Stimulated activated CD4-positive, alpha-beta T cell treated with anti-CD3 and anti-CD28 coated beads, Interleukin-1b, Interleukin-23, amount 100 ng/mL, for 4 hours (primary cell): ENCODE measurements around the gene MAB21L2.

ENCODE experiments used
- DNase-seq, 2 donors: peaks; one replicate each; pipeline ENCODE4 v3.0.0-alpha.2; 2020; ENCODE audit warnings: low read depth in 2 of 2

Gene MAB21L2

GRCh38 chr4:150577796-150578195 is 4.2 kb upstream of the MAB21L2 start:
- no peak for DNase-seq

DNA sequence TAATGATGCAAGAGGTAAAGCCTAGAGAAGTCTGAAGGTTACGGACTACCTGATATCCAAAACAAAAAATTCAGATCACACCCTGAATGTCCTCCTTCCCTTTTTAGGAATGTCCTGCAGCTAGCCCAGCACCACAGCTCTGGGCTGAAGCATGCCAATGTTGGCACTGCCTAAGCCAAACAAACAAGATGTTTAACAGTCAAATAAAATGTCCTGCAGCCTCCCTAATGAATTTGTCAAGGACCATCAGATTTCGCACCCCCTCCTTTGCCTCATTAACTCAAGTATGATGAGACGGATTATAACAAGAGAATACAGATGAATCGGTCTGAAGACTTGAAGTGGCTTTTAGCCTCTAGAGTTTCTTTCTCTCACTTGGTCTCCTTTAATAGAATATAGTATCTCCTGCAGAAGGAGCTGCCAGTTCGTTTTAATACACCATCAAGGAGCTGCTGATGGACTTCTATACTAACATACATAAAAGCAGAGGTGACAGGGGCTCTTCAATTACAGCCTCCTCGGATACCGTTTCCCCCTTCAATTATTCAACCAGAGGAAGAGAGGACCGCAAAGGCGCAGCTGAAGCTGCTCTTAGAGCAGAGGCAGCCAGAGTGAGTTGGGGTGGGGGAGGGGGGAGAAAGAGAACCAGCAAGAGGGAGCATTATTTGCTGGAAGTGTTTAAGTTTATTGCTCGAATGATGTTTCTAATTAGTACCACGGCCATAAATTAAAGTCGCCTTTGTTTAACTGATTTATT is 3.0 kb upstream of the MAB21L2 start:
- no peak for DNase-seq

DNA sequence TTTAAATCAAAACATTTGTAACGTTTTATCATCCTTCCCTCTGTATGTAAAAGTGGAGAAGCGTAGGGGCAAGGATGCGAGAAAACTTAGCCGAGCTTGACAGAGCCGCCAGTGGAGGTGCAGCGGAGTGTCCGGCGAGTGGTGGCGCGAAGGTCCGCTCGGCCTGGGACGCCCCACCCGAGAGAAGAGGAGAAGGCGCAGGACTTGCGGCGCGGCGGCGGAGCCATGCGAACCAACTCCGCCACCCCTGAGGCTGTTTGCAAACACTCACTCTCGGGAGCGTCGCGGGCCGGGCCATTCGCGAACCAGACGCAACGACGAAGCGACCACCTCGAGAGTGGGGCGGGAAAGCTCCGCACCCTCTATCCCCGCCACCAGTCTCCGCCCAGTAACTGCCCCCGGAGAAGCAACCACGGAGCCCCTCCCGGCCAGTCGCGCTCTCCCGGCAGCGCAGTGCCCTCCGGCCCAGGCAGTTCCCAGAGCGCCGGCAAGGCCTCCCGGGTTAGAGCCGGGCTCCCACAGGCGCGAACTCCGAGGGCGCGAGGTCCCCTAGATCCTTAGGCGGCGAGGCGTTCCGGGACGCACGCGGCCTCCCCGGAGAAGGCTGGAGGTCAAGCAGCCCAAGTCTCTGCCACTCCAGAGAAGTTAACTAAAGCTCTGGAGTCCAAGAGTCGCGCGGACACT is 2.3 kb upstream of the MAB21L2 start:
- DNase-seq: no peak

DNA sequence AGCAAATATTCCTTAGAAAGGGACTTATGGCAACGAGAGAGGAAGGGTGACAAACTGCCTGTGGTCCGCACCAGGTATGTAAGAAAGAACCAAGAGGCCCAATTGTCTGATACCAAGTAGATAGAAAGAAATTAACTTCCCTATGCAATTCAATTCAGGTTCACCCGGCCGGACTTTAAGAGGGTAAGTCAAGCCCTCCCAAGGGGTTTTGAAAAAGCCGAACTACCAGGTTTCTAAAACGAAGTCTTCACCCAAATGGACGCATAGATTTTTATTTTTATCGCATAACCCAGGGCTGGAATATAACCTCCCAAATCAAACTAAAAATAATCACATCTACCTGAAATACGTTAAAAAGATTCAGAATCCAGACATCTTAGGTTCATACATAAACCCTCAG is 1.6 kb upstream of the MAB21L2 start:
- DNase-seq: no peak

- DNase-seq: no peak
Observed at GRCh38 chr4:150581056-150581605, 820 bp upstream of the MAB21L2 start.

DNA sequence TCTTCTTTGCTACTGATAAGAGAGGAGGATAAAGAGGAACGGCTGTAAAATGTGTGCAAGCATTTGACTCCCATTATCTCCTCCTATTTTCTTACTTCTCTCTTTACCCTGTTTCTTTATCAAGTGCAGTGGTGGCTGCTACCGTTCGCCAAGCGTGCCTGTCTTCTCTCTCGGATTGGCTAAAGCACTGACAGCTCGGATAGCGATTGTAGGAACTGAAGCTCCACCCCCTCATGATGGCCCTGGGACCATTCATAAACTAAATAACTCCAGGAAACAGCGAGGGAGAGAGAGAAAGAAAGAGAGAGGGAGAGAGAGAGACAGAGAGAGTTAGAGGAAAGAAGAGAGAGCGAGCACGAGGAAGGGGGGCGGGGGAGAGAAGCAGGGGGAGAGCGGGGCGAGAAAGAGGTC is 305 bp upstream of the MAB21L2 start:
- DNase-seq: no peak

GRCh38 chr4:150582873-150583286 is 929 bp downstream of the MAB21L2 start:
- no peak for DNase-seq

DNA sequence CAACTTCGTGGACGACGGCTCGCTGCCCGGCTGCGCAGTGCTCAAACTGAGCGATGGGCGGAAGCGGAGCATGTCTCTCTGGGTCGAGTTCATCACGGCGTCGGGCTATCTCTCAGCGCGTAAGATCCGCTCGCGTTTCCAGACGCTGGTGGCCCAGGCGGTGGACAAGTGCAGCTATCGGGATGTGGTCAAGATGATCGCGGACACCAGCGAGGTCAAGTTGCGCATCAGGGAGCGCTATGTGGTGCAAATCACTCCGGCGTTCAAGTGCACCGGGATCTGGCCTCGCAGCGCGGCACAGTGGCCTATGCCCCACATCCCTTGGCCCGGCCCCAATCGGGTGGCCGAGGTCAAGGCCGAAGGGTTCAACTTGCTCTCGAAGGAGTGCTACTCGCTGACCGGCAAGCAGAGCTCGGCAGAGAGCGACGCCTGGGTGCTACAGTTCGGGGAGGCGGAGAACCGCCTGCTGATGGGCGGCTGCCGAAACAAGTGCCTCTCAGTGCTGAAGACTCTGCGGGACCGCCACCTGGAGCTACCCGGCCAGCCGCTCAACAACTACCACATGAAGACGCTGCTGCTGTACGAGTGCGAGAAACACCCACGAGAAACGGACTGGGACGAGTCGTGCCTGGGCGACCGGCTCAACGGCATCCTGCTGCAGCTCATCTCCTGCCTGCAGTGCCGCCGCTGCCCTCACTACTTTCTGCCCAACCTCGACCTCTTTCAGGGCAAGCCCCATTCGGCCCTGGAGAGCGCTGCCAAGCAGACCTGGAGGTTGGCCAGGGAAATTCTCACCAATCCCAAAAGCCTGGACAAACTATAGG is 1.5 kb downstream of the MAB21L2 start:
- DNase-seq: no peak

DNA sequence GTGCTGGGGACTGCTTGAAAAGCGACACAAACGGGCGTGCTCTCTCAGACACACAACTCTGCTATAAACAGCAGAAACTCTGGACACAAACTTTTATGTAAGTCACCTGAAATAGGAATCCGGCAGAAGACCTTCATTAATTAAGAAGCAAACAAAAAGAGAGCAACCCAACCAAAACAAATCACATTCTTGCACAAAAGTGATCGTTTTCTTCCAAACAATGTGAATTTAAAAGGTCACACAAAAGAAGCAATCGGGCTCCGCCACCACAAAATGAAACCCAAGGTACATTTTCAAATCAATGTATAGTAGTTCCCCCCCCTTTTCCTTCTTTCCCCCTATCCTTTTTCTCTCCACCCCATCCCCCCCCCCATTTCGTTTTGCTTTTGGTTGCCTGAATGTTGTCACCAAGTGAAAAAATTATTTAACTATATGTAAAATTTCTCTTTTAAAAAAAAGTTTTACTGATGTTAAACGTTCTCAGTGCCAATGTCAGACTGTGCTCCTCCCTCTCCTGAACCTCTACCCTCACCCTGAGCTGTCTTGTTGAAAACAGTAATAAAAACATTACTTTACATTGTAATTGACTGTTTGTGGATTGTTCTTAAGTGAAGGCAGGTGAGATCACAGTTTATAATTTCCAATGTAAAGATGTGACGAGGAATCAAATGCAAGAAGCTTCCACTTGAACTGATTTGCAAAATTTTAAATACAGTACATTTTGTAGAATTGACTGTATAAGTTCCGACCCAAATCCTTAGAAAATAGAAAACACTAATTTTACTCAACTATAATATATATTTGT is 2.4 kb downstream of the MAB21L2 start:
- DNase-seq: no peak

- DNase-seq: no peak
Observed at GRCh38 chr4:150585611-150586010, 3.7 kb downstream of the MAB21L2 start.

GRCh38 chr4:150586162-150586810 is 4.3 kb downstream of the MAB21L2 start:
- no peak for DNase-seq

- DNase-seq: no peak
Observed at GRCh38 chr4:150588316-150588715, 6.4 kb downstream of the MAB21L2 start.

DNA sequence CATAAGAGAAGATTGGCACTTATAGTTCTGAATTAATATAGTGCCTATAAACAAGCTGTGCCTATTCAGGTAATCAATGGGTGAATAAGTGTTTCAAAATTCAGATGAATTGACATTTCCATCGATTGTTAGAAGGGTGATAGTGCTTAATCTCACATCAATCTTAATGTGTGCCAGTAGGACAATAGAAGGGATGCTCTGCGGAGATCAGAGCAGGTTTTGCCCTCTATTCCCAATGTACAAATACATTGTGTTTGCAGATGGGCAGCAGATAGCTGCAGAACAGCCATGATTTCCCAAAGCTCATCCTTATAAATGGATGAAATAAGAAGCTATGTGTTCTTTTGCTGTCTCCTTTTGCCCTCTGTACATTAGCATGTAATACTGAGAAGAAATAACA is 7.2 kb downstream of the MAB21L2 start:
- DNase-seq: no peak

DNA sequence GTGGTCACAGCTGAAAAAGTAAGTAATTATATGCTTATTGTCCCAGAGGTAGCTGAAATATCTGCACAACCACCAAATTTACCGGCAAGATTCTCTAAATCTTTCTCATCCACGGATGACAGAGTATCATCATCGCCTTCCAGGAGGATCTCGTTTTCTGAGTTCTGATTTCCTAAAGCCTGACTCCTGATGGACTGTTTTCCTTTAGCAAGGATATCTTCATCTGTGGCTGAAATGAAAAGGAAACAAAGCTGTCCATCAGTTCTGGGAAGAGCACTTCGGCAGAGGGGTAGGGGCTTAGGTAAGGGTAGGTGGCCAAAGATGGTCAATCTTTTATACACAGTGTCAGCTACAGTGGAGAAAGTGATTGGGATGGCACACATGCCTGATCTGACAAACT is 8.7 kb downstream of the MAB21L2 start:
- no peak for DNase-seq

DNA sequence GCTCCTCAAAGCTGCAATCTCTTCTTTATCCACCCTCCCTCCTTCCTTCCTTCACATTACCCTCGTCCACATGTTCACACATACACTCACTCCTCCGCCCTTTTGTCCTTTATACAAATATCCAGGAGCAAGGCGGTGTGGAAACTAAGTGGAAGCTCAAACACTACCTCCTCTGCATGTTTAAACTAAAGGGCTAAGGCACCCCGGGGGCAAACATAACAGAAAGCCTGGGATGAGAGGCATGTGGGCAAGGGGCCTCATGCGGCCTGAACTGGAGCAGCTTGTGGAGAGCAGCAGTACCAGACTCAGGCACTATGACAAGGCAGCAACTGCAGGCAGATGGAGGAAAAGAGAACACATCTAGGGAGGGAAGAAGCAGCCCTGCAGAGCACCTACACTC is 9.5 kb downstream of the MAB21L2 start:
- no peak for DNase-seq

DNA sequence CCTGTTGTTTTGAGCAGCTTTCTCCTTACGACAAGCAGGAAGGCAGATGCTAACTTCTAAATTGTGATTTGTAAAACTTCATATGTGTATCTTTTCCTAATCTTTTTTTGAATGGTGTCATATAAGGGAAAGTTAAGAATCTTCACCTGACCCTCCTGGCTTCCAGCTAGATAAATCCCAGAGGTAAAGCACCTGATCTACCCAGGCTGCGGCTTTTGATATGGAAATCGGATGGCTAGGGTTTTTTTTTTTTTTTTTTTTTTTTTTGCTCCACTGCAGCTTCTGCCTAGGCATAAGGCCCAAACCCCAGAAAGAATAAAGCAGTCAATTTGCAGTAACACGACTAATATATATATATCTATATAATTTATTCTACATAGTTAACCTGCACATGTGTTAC is 10.0 kb downstream of the MAB21L2 start:
- no peak for DNase-seq

DNA sequence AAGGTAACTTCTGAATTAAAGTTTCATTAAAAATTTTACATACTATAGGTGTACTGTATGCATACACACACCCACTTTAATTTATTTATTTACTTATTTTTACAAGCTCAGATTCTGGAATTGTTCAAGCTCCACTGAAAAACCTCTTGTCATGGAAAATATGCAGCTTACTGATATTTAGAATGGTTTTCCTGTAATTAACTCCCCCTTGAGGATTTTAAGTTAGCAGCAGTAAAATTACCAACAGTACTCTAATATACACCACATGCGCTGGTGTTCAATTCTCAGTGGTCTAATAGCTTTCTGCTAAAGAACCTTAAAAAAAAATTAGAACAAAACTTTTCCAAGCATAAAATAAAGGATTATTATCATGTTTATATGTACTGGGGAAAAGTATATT is 12.0 kb downstream of the MAB21L2 start:
- no peak for DNase-seq

DNA sequence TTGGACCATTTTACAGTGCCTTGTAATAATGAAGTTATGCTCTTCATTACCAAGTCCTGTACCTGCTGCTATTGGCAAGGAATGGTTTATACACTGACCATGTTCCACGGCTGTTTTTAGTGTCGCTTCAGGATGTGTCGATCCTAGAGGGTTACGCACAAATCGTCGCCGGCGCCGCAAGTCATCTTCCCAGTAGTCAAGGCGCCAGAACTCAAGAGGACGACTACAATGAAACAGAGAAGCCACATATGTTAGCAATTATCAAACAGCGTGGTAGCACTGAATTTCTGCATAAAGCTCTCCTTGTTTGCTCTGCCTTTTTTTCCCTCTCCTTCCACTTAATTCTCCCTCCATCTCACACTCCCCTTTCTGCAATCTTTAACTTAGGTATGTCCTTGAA is 17.0 kb downstream of the MAB21L2 start:
- DNase-seq: no peak

- DNase-seq: no peak
Observed at GRCh38 chr4:150599547-150599946, 17.6 kb downstream of the MAB21L2 start.

- DNase-seq: no peak
Observed at GRCh38 chr4:150600812-150601445, 19.0 kb downstream of the MAB21L2 start.

DNA sequence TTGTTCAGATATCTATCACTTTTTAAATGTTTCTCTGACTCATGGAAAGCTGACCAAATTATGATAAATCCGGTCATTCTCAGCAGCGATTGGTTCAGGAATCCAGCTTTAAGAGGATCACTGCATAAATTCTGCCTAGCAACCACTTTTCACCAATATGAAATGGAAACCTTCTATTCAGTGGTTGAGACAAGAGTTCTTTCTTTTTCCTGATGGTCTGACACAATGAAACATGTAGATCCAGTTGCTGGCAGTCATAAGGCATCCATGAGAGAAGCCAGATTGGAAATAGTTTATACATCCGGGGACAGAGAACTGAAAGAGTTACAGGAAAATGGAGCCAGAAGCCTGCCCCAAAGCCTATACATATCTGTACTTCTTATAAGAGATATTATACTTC is 27.2 kb downstream of the MAB21L2 start:
- no peak for DNase-seq
